Measurements from ENCODE around the gene SAMM50. TPM values are rescaled to one million over a fixed set of nuclear protein-coding genes. Genes with fewer than 3 reads are reported as not detected.

The SAMM50 gene
- total and polyA plus RNA-seq, 7 donors = 59.3 to 105 (median 80.0) TPM

- peaks cover 0 to 35% (median 0%) of the 10 kb centered on the region in 3 donors for H3K27me3 ChIP-seq (ENCODE audit: insufficient read depth in 3 of 3, low read length in 2 of 3)
- 15 to 34% (median 24%) methylated on average over 4 of the region's 4 CpGs for WGBS, 3 donors
- H3K27ac ChIP-seq = no peak overlapping the region
- no peaks in the 10 kb centered on the region for H3K4me1 ChIP-seq
- H3K36me3 ChIP-seq (ENCODE audit: insufficient read depth in 1 of 2, low read depth in 1 of 2) = no peaks in the 10 kb centered on the region
- no peak for DNase-seq
- H3K9me3 ChIP-seq = no peaks in the 10 kb centered on the region
- intact Hi-C loops (cut with DNase I) = no loop called here
- H3K4me3 ChIP-seq = no peak overlapping the region
- no peak for TF ChIP-seq CTCF (IDR thresholded peaks at IDR 0.05)
- ATAC-seq = no peak
These were observed 43.9 kb upstream of the SAMM50 start for GRCh38 chr22:43911351-43911750.

- ATAC-seq (no peak), DNase-seq (no peak)
- TF ChIP-seq CTCF (IDR thresholded peaks at IDR 0.05) = no peak
- intact Hi-C loops (cut with DNase I) = no loop called here
- Histone ChIP-seq H3K4me3 (no peak overlapping the region), H3K36me3 (ENCODE audit: insufficient read depth in 1 of 2, low read depth in 1 of 2) (no peaks in the 10 kb centered on the region), H3K9me3 (no peaks in the 10 kb centered on the region), H3K27me3 (ENCODE audit: insufficient read depth in 3 of 3, low read length in 2 of 3) (peaks cover 0 to 13% (median 1%) of the 10 kb centered on the region in 3 donors), H3K27ac (no peak overlapping the region), H3K4me1 (peaks cover 4% of the 10 kb centered on the region)
- 77 to 89% (median 87%) methylated on average over 5 to 6 of the region's 6 CpGs for WGBS, 3 donors
These were observed 37.7 kb upstream of the SAMM50 start for GRCh38 chr22:43917521-43917920.

DNA sequence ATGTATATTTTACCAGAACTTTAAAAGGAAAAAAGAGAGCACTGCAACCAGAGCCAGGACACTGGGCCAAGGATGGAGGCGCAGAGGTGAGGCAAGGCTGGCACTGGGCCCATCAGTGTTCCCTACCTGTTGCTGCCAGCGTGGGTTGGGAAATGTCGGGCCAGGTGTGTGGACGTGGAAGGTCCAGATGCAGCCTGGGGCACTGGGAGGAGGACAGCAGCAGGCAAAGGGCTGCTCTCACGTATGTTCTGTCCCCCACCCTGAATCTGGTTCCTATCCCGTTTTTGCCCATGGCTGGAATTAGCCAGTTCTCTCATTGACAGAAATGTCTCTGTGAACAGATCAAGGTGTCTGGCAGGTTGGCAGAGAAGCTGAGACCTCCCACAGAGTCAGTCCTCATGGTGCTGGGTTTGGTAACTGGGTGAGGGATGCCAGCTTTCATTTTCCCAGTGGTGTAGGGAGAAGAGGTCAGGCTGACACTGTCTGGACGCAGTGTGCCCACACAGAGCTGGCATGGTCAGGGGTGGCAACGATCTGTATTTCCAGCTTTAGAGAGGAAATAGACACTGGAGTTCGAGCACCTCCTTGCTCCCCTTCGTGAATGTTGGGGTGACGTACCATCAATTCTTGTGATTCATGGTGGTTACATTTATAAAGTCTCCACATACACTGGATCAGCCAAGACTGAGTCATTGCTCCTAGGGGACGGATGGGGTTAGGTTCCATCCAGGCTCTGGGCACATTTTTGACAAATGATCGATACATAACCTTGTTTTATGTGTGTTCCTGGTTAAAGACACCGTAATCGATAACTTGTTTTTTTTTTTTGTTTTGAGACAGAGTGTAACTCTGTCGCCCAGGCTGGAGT lies 35.9 kb upstream of the SAMM50 start:
- no peak overlapping the region for H3K27ac ChIP-seq
- no peaks in the 10 kb centered on the region for H3K36me3 ChIP-seq (ENCODE audit: insufficient read depth in 1 of 2, low read depth in 1 of 2)
- H3K27me3 ChIP-seq (ENCODE audit: insufficient read depth in 3 of 3, low read length in 2 of 3) = peaks cover 0 to 16% (median 1%) of the 10 kb centered on the region in 3 donors
- no peak for ATAC-seq
- DNase-seq = no peak
- peaks cover 4% of the 10 kb centered on the region for H3K4me1 ChIP-seq
- 66 to 79% (median 68%) methylated on average over 16 of the region's 16 CpGs for WGBS, 3 donors
- no peak overlapping the region for H3K4me3 ChIP-seq
- intact Hi-C loops (cut with DNase I) = no loop called here
- no peaks in the 10 kb centered on the region for H3K9me3 ChIP-seq
- TF ChIP-seq CTCF (IDR thresholded peaks at IDR 0.05) = no peak

DNA sequence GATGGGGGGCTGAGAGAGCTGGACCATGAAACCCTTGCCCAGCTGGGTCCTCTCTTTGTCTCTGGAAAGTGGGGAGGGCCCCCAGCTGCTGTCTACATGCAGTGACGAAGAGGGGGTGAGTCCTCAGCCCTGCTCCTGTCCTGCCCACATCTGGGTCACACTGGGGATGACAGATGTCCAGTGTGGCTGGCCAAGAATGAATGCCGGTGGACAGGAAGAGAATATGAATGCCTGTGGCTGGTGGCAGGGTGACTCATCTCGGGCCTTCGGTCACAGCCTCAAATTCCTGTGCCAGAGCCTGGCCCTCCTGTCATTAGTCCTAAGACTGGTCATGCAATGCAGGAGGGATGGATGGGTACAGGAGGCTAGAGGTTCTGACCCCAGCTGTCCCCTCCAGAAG lies 33.9 kb upstream of the SAMM50 start:
- DNase-seq (peak in 1 of 2 donors; percentile 63), ATAC-seq (peak in 3 of 4 donors; percentile 59 to 82 (median 68))
- H3K4me1 ChIP-seq = peaks cover 4% of the 10 kb centered on the region
- H3K36me3 ChIP-seq (ENCODE audit: insufficient read depth in 1 of 2, low read depth in 1 of 2) = no peaks in the 10 kb centered on the region
- H3K9me3 ChIP-seq = no peaks in the 10 kb centered on the region
- WGBS, 3 donors = 18 to 24% (median 24%) methylated on average over 4 of the region's 4 CpGs
- H3K27me3 ChIP-seq (ENCODE audit: insufficient read depth in 3 of 3, low read length in 2 of 3) = peaks cover 0 to 16% (median 1%) of the 10 kb centered on the region in 3 donors
- no peak overlapping the region for H3K4me3 ChIP-seq
- H3K27ac ChIP-seq = peak overlapping the region; percentile 18
- TF ChIP-seq CTCF (IDR thresholded peaks at IDR 0.05) = no peak
- intact Hi-C loops (cut with DNase I) = no loop called here
